ENCODE measurements around the gene ETV3. TPM values are rescaled to one million over a fixed set of nuclear protein-coding genes. Genes with fewer than 3 reads are reported as not detected.

The ETV3 gene
- total RNA-seq, 4 donors from 2014 or later: 81.2 to 117 (median 91.0) TPM

GRCh38 chr1:157155658-157156057 lies 17.5 kb upstream of the ETV3 start:
- WGBS, 2 donors: 16 to 18% methylated on average over 8 of the region's 8 CpGs
- no peak overlapping the region for H3K4me3 ChIP-seq (ENCODE audit: low read depth, poor library complexity, severe bottlenecking)
- TF ChIP-seq POLR2A (IDR thresholded peaks at IDR 0.05) (no peak), CTCF (IDR thresholded peaks at IDR 0.05) (no peak)
- DNase-seq (ENCODE audit: low spot score in 2 of 2): no peak
- intact Hi-C loops (cut with DNase I; ENCODE audit: low total_unique reads): loop anchor here (1.0 kb wide), 1 partner anchor 63 kb away; no protein-coding TSS in a partner anchor

DNA sequence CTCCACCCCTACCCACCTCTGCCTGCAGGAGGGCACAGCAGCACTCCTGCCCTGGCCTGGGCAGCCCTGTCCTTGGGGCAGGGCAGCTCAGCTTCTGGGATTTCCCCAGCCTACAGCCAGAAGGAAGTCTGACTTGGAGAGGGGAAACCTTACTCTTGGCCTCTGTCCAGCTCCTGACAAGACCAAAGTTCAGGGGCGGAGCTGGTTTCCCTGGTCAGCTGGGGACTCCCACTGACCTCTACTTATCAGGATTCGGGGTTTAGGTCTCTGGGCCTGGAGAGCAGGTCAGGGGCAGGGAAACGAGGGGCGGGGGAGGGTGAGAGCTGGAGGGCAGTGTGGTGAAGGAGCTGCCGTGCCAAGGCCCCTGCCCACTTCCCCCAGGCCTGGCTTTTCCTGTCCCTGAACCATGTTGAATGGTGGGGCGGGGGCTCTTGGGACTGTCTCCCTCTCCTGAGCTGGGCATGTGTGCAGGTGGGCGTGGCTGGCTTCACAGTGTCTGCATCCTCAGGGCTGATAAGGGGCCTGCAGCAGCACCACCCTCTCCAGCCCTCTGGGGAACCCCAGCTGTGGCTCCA lies 16.8 kb upstream of the ETV3 start:
- DNase-seq (ENCODE audit: low spot score in 2 of 2): no peak
- intact Hi-C loops (cut with DNase I; ENCODE audit: low total_unique reads): loop anchor here (1.0 kb wide), 1 partner anchor 63 kb away; no protein-coding TSS in a partner anchor
- TF ChIP-seq CTCF (IDR thresholded peaks at IDR 0.05) (no peak), POLR2A (IDR thresholded peaks at IDR 0.05) (no peak)
- WGBS, 2 donors: 45 to 47% methylated on average over 7 of the region's 7 CpGs
- no peak overlapping the region for H3K4me3 ChIP-seq (ENCODE audit: low read depth, poor library complexity, severe bottlenecking)

- no peak overlapping the region for H3K4me3 ChIP-seq (ENCODE audit: low read depth, poor library complexity, severe bottlenecking)
- intact Hi-C loops (cut with DNase I; ENCODE audit: low total_unique reads): no loop called here
- TF ChIP-seq CTCF (IDR thresholded peaks at IDR 0.05) (no peak), POLR2A (IDR thresholded peaks at IDR 0.05) (no peak)
- WGBS, 2 donors: 68 to 81% methylated on average over 5 of the region's 5 CpGs
- no peak for DNase-seq (ENCODE audit: low spot score in 2 of 2)
Measured at GRCh38 chr1:157154291-157154690, 16.1 kb upstream of the ETV3 start.

DNA sequence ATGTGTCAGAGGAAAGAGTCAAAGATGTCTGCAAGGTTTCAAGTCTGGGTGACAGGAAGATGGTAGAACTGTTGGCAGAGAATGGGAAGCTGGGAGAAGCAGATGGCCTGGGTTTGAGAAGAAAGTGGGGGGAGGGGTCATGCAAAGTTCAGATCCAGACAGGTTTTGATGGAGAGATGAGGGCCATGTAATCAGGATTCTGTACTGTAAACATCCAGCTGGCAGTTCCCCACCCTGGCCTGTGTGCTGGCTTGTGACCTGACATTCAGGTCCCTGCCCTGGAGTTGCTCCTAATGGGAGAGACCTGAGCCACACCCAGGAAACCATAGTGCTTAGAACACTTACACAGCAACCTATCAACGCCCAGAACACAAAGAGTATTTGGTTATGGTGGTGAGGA lies 15.6 kb upstream of the ETV3 start:
- H3K4me3 ChIP-seq (ENCODE audit: low read depth, poor library complexity, severe bottlenecking): no peak overlapping the region
- no peak for DNase-seq (ENCODE audit: low spot score in 2 of 2)
- WGBS, 2 donors: 59 to 68% methylated on average over 1 of the region's 1 CpG
- no peak for TF ChIP-seq POLR2A (IDR thresholded peaks at IDR 0.05)
- TF ChIP-seq CTCF (IDR thresholded peaks at IDR 0.05): no peak
- intact Hi-C loops (cut with DNase I; ENCODE audit: low total_unique reads): no loop called here

GRCh38 chr1:157152510-157152909 lies 14.3 kb upstream of the ETV3 start:
- H3K4me3 ChIP-seq (ENCODE audit: low read depth, poor library complexity, severe bottlenecking): no peak overlapping the region
- 95 to 96% methylated on average over 2 of the region's 2 CpGs for WGBS, 2 donors
- no peak for DNase-seq (ENCODE audit: low spot score in 2 of 2)
- intact Hi-C loops (cut with DNase I; ENCODE audit: low total_unique reads): no loop called here
- TF ChIP-seq CTCF (IDR thresholded peaks at IDR 0.05) (no peak), POLR2A (IDR thresholded peaks at IDR 0.05) (no peak)

GRCh38 chr1:157151506-157151905 lies 13.3 kb upstream of the ETV3 start:
- TF ChIP-seq POLR2A (IDR thresholded peaks at IDR 0.05) (no peak), CTCF (IDR thresholded peaks at IDR 0.05) (no peak)
- 65 to 76% methylated on average over 3 of the region's 3 CpGs for WGBS, 2 donors
- H3K4me3 ChIP-seq (ENCODE audit: low read depth, poor library complexity, severe bottlenecking): no peak overlapping the region
- intact Hi-C loops (cut with DNase I; ENCODE audit: low total_unique reads): no loop called here
- no peak for DNase-seq (ENCODE audit: low spot score in 2 of 2)
